Endothelial cell of umbilical vein (primary cell): Measurements from ENCODE around the gene DUSP16. TPM values are rescaled to one million over a fixed set of nuclear protein-coding genes. Genes with fewer than 3 reads are reported as not detected.

ENCODE experiments used
- BruUV-seq: library from RNA; stranded (reverse); fragments of 400-500 nt; replicated peaks from 2 replicates; lab custom pipeline; 2021; lab: Mats Ljungman, UMichigan
- CTCF ChIA-PET: fragments of 300-600, 350-600 bp; sonication (Branson Sonifier 250); formaldehyde crosslinking; loops from one replicate; lab custom pipeline; 2021; ENCODE audit warnings: antibody characterized with exemption, inconsistent platforms; lab: Charles Lee
- POLR2A ChIA-PET: fragments of 300-600, 350-600 bp; sonication (Branson Sonifier 250); formaldehyde crosslinking; loops from one replicate; lab custom pipeline; 2021; ENCODE audit warnings: antibody characterized with exemption, inconsistent platforms; lab: Charles Lee
- DNase-seq: peaks from one replicate; pipeline ENCODE4 v3.0.0-alpha.2; 2011; ENCODE audit warnings: low read depth, low spot score
- FAIRE-seq: peaks from 2 replicates; lab custom pipeline; 2011; peaks lifted over from hg19 to GRCh38; lab: Jason Lieb, UNC
- H2AFZ ChIP-seq: 2 replicates; pipeline ENCODE4 v1.6.0; 2012; ENCODE audit warnings: low read depth, low read length, control low read depth, inconsistent platforms
- H3K27ac ChIP-seq: 2 replicates; pipeline ENCODE4 v1.5.1; 2011; ENCODE audit warnings: low read depth, mild to moderate bottlenecking, control low read depth, low read length, moderate library complexity; ENCODE audit not compliant: insufficient read depth
- H3K27me3 ChIP-seq, 2 experiments: 2 replicates each; pipeline versions ENCODE4 v1.6.0 to v1.6.1; 2011; ENCODE audit warnings: low read length in 2 of 2, mixed read lengths in 1 of 2; ENCODE audit not compliant: control insufficient read depth in 2 of 2, insufficient read depth in 2 of 2
- H3K36me3 ChIP-seq, 2 experiments: 2 replicates in 1 of 2; 3 replicates in 1 of 2; pipeline ENCODE4 v1.5.1; 2011; ENCODE audit warnings: low read length in 2 of 2, mild to moderate bottlenecking in 1 of 2, moderate library complexity in 1 of 2; ENCODE audit not compliant: control insufficient read depth in 2 of 2, insufficient read depth in 2 of 2; ENCODE audit errors: extremely low read depth in 1 of 2
- H3K4me1 ChIP-seq: 3 replicates; pipeline ENCODE4 v1.5.1; 2011; ENCODE audit warnings: mild to moderate bottlenecking, low read length; ENCODE audit not compliant: control insufficient read depth, insufficient read depth; ENCODE audit errors: extremely low read depth
- H3K4me2 ChIP-seq: 2 replicates; pipeline ENCODE4 v1.6.1; 2011; ENCODE audit warnings: low read length, control low read depth, mixed read lengths; ENCODE audit not compliant: insufficient read depth
- H3K4me3 ChIP-seq, 3 experiments: fragments of 200-600 bp in 1 of 3; sonication (generic), shearing (Covaris generic) in 1 of 3; replicated peaks in 1 of 3; 2 replicates each; pipeline ENCODE4 v1.5.1; 2011 to 2016; ENCODE audit warnings: control low read depth in 3 of 3, low read length in 3 of 3, mild to moderate bottlenecking in 2 of 3, inconsistent platforms in 1 of 3, low read depth in 1 of 3, moderate library complexity in 1 of 3; ENCODE audit not compliant: insufficient read depth in 1 of 3
- H3K79me2 ChIP-seq: 2 replicates; pipeline ENCODE4 v1.6.0; 2012; ENCODE audit warnings: low read length, inconsistent platforms; ENCODE audit not compliant: control insufficient read depth, insufficient read depth
- H3K9ac ChIP-seq: replicated peaks from 2 replicates; pipeline ENCODE3; 2011; ENCODE audit warnings: low read length, control low read depth; ENCODE audit not compliant: insufficient read depth; ENCODE audit errors: extremely low read depth
- H3K9me1 ChIP-seq: replicated peaks from 3 replicates; pipeline ENCODE4 v1.6.0; 2011; ENCODE audit warnings: mild to moderate bottlenecking, low read length; ENCODE audit not compliant: control insufficient read depth, insufficient read depth; ENCODE audit errors: extremely low read depth
- H3K9me3 ChIP-seq: replicated peaks from 2 replicates; pipeline ENCODE4 v1.5.1; 2012; ENCODE audit warnings: low read length, inconsistent platforms; ENCODE audit not compliant: control insufficient read depth, insufficient read depth
- H4K20me1 ChIP-seq: replicated peaks from 2 replicates; pipeline ENCODE3; 2011; ENCODE audit warnings: mild to moderate bottlenecking, low read length; ENCODE audit not compliant: control insufficient read depth, insufficient read depth; ENCODE audit errors: extremely low read depth
- EZH2 ChIP-seq: IDR thresholded peaks from 2 replicates; pipeline ENCODE4 v1.6.1; 2012; ENCODE audit warnings: borderline replicate concordance, low read depth, mild to moderate bottlenecking, moderate library complexity, low read length, inconsistent platforms; ENCODE audit not compliant: severe bottlenecking
- FOS ChIP-seq: IDR thresholded peaks from 2 replicates; pipeline ENCODE4 v1.6.1; 2011; ENCODE audit warnings: mild to moderate bottlenecking, low read length, moderate library complexity, borderline replicate concordance; ENCODE audit not compliant: insufficient read depth
- GATA2 ChIP-seq: IDR thresholded peaks from 2 replicates; pipeline ENCODE4 v1.7.0; 2011; ENCODE audit warnings: low read depth, mild to moderate bottlenecking, moderate library complexity, mixed read lengths, low read length; ENCODE audit not compliant: insufficient read length, insufficient read depth
- JUN ChIP-seq: IDR thresholded peaks from 2 replicates; pipeline ENCODE4 v1.6.1; 2011; ENCODE audit warnings: borderline replicate concordance, low read depth; ENCODE audit not compliant: insufficient read length, insufficient read depth
- MYC ChIP-seq: IDR thresholded peaks from one replicate; pipeline ENCODE4 v1.6.1; 2011; ENCODE audit warnings: mild to moderate bottlenecking, low read depth, low read length
- POLR2A ChIP-seq: IDR thresholded peaks from 2 replicates; pipeline ENCODE4 v1.6.1; 2012; ENCODE audit warnings: low read depth, mild to moderate bottlenecking, control low read depth, low read length
- POLR2AphosphoS5 ChIP-seq: IDR thresholded peaks from 2 replicates; pipeline ENCODE4 v1.6.1; 2012; ENCODE audit warnings: low read depth, mild to moderate bottlenecking, control low read depth, low read length, moderate library complexity; ENCODE audit not compliant: insufficient read depth
- dilution Hi-C: fragments of 300-500 bp; cut with MboI; formaldehyde crosslinking; loops from one replicate; pipeline ENCODE4 v1.15.0; 2019; ENCODE audit warnings: low sequenced_read_pairs; ENCODE audit not compliant: extremely low pct_ligation_motif_present
- intact Hi-C: fragments of 100-400 bp; cut with micrococcal nuclease; formaldehyde crosslinking; loops from one replicate; pipeline ENCODE4 v1.10.0; 2022
- polyA plus RNA-seq, 4 experiments: library from polyadenylated mRNA; depleted of rRNA in 3 of 4; stranded (reverse) in 3 of 4; unstranded in 1 of 4; fragments of >200 nt; gene quantifications; 2 replicates each; pipeline versions ENCODE4 v1.2.1 to v1.2.3, GENCODE V29; 2011 to 2012; ENCODE audit warnings: missing spikeins in 1 of 4
- total RNA-seq: library from RNA; stranded (reverse); gene quantifications from 2 replicates; pipeline ENCODE4 v1.2.3, GENCODE V29; 2021
- TF ChIP-seq, protein P1 (sequence below): IDR thresholded peaks from 2 replicates; pipeline ENCODE4 v1.6.1; 2011; ENCODE audit not compliant: insufficient read depth, insufficient read length
- TF ChIP-seq, protein P2 (sequence below), 2 donors: IDR thresholded peaks; 1 replicate in 1 of 2; 2 replicates in 1 of 2; pipeline ENCODE4 v1.5.1; 2011; ENCODE audit warnings: low read length in 2 of 2, mild to moderate bottlenecking in 2 of 2, moderate library complexity in 2 of 2, control low read depth in 1 of 2, inconsistent platforms in 1 of 2, low read depth in 1 of 2; ENCODE audit not compliant: insufficient read depth in 1 of 2; ENCODE audit errors: extremely low read depth in 1 of 2

DUSP16 gene
- total and polyA plus RNA-seq, 2 donors (not counting 3 experiments of a cell fraction or from before 2014, with no cell fraction given): 7.4 to 19.5 TPM

DNA sequence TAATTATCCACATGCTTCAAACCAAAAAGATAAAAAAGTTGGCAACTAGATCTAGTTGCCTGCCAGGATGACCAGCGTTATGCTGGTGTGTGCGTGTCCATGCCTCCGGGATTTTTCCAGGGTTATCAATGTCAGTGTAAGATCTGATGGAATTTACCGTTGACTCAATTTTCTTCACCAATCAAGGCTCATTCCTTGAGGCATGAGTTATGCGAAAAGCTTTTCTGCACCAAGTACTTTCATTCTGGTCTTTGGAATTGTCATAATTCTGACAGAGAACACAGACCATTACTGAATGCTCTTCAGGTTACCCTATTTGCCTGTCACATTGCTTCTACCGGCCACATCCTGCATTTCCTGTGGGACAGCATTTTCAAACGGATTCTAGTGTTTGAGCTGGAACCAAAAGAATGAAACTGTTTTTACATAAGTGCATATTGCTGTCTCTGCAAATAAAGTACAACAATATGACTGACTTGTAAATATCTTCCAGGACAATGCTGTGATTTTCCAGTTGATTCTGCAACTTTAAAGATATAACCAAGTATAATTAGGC is 91.8 kb downstream of the DUSP16 start:
- no peak overlapping the region for H3K4me2 ChIP-seq
- no TSS peak for BruUV-seq
- TF ChIP-seq EZH2: no peak
- no peak for TF ChIP-seq FOS
- TF ChIP-seq, protein P1, sequence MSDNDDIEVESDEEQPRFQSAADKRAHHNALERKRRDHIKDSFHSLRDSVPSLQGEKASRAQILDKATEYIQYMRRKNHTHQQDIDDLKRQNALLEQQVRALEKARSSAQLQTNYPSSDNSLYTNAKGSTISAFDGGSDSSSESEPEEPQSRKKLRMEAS: no peak
- H3K9me3 ChIP-seq: no peaks in the 10 kb centered on the region
- CTCF ChIA-PET: interaction anchor here (1.4 to 1.9 kb wide), 2 partner anchors 13 to 93 kb away, joined by 3 to 4 read pairs; no protein-coding TSS in a partner anchor
- FAIRE-seq: no peak
- H3K27ac ChIP-seq: no peak overlapping the region
- H3K79me2 ChIP-seq: no peaks in the 10 kb centered on the region
- no peaks in the 10 kb centered on the region for H3K36me3 ChIP-seq
- POLR2A ChIA-PET: no interaction called here
- intact Hi-C loops: no loop called here
- DNase-seq: no peak
- H3K9me1 ChIP-seq: no peaks in the 10 kb centered on the region
- dilution Hi-C loops: no loop called here
- H2AFZ ChIP-seq: no peak overlapping the region
- peaks cover 14% of the 10 kb centered on the region for H3K4me1 ChIP-seq
- H3K9ac ChIP-seq: no peak overlapping the region
- H4K20me1 ChIP-seq: no peaks in the 10 kb centered on the region
- no peaks in the 10 kb centered on the region for H3K27me3 ChIP-seq
- no peak overlapping the region for H3K4me3 ChIP-seq

DNA sequence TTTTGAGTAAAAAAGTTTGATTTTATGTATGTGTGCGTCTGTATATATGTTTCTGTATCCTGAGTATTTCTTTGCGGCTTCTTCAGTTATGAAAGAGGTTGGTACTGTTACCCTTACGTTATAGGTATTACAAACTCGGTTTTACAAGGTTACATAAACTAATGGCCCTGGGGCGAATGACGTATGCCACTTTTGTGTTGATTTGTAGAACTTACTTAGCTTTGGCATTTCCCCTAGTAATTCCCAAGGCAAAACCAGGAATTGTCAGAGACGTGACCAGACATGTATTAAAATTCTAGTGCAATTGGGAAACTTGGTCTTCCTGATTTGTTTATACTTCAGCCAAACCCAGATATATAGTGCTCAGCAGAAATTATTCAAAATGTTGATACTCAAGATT is 93.3 kb downstream of the DUSP16 start:
- ChIA-PET POLR2A (no interaction called here), CTCF (no interaction called here)
- intact Hi-C loops (no loop called here), dilution Hi-C loops (no loop called here)
- H4K20me1 ChIP-seq: no peaks in the 10 kb centered on the region
- no peaks in the 10 kb centered on the region for H3K9me1 ChIP-seq
- H3K36me3 ChIP-seq: no peaks in the 10 kb centered on the region
- H2AFZ ChIP-seq: no peak overlapping the region
- BruUV-seq: no TSS peak
- no peak overlapping the region for H3K4me2 ChIP-seq
- H3K9ac ChIP-seq: no peak overlapping the region
- peaks cover 2% of the 10 kb centered on the region for H3K4me1 ChIP-seq
- DNase-seq: no peak
- no peaks in the 10 kb centered on the region for H3K79me2 ChIP-seq
- no peak overlapping the region for H3K4me3 ChIP-seq
- no peak for TF ChIP-seq FOS
- TF ChIP-seq, protein P1: no peak
- TF ChIP-seq JUN: no peak
- TF ChIP-seq, protein P2, sequence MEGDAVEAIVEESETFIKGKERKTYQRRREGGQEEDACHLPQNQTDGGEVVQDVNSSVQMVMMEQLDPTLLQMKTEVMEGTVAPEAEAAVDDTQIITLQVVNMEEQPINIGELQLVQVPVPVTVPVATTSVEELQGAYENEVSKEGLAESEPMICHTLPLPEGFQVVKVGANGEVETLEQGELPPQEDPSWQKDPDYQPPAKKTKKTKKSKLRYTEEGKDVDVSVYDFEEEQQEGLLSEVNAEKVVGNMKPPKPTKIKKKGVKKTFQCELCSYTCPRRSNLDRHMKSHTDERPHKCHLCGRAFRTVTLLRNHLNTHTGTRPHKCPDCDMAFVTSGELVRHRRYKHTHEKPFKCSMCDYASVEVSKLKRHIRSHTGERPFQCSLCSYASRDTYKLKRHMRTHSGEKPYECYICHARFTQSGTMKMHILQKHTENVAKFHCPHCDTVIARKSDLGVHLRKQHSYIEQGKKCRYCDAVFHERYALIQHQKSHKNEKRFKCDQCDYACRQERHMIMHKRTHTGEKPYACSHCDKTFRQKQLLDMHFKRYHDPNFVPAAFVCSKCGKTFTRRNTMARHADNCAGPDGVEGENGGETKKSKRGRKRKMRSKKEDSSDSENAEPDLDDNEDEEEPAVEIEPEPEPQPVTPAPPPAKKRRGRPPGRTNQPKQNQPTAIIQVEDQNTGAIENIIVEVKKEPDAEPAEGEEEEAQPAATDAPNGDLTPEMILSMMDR (IDR thresholded peaks at IDR 0.05; ENCODE audit: extremely low read depth in 1 of 2, insufficient read depth in 1 of 2, low read depth in 1 of 2, low read length in 2 of 2): no peak
- no peak for TF ChIP-seq MYC
- TF ChIP-seq POLR2A: no peak
- TF ChIP-seq EZH2: no peak
- no peak for TF ChIP-seq POLR2AphosphoS5
- TF ChIP-seq GATA2: no peak
- H3K27ac ChIP-seq: no peak overlapping the region
- FAIRE-seq: no peak
- H3K9me3 ChIP-seq: no peaks in the 10 kb centered on the region
- no peaks in the 10 kb centered on the region for H3K27me3 ChIP-seq
